HG03432 (cell line): Measurements from ENCODE around the gene SNAP47.

ENCODE experiments used
- ATAC-seq: cut with Tn5 transposase; IDR thresholded peaks from one replicate; pipeline ENCODE4 v1.9.1; 2021; ENCODE audit warnings: mild to moderate bottlenecking, moderate library complexity; ENCODE audit not compliant: unreplicated experiment

SNAP47 gene

DNA sequence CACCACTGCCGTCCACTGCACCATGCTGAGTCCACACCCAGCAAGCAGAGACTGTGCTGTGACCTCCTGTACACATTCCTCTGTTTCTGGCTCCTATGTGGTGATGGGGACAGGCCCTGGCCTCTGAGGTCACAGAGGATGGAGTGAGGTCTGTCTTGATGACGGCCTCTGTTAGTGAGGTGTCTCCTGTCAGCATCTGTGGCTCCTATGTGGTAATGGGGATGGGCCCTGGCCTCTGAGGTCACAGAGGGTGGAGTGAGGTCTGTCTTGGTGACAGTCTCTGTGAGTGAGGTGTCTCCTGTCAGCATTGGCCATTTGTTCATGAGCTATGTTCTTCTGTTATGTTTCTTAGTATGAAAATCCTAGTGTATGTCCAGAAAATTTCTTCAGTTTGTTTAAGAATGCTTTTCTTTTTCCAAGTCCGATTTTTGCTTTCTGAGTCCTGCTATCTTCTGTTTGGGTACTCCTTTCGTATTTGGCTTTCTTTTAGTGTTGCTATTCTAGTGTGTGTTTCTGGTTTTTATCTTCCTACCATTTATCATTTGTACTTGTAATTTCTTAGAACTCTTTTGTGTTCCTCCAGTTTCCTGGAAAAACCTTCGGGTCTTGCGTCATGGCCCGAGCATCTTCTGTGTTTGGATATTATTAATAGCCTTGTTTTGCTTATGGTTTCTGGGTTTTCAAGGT is 13.4 kb downstream of the SNAP47 start:
- no peak for ATAC-seq

DNA sequence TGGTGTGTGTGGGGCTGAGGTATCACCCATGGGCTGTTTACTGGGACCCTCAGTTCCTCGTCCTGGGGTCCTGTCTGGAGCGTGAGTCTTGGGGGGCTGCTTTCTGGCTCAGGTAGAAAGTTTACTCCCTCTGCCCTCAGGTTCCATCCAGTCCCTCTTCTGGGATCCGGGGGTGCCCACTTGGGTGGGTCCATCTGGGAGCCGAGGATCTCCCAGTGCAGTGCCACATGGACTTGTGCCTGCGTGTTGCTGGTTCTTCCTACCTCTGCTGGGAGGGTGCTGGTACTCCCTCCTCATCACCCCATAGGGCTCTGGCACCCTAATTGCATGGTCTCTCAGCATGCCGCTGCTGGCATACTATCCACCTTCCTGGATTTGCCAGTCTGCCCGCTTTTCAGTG is 14.0 kb downstream of the SNAP47 start:
- ATAC-seq: no peak

DNA sequence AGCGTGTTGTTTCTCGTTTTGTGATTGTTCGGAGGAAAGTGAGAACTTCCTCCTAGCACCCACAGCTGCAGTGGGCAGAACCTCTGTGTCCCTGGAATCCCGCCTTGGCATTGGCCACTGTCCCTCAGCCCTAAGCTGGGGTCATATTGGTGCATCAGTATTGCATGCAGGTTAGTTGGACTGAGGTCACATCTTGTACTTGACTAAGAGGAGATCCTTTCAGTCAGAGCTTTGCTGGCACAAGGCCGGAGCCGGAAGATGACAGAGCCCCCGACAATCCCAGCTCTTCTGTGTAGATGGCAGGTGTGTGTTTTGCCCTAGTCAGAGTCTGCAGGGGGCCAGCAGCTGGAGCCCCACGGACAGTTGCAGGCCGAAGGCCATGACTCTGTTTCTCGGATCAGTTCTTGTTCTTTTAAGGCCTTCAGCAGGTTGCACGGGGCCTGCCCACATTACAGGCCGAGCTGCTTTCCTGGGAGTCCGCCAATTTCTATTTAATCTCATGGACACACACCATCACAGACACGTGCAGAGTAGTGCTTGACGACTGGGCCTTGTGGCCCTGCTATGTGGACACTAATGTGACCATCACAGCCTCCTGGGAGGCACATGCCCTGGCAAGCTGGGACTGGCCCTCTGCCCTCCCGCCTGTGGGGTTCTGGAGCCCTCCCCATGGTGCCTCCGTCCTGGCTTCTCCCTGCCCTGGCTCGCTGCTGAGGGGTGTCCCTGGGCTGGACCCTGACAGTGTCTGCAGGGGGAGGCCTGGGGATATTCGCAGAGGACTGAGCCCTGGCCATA is 14.9 kb downstream of the SNAP47 start:
- ATAC-seq: no peak

DNA sequence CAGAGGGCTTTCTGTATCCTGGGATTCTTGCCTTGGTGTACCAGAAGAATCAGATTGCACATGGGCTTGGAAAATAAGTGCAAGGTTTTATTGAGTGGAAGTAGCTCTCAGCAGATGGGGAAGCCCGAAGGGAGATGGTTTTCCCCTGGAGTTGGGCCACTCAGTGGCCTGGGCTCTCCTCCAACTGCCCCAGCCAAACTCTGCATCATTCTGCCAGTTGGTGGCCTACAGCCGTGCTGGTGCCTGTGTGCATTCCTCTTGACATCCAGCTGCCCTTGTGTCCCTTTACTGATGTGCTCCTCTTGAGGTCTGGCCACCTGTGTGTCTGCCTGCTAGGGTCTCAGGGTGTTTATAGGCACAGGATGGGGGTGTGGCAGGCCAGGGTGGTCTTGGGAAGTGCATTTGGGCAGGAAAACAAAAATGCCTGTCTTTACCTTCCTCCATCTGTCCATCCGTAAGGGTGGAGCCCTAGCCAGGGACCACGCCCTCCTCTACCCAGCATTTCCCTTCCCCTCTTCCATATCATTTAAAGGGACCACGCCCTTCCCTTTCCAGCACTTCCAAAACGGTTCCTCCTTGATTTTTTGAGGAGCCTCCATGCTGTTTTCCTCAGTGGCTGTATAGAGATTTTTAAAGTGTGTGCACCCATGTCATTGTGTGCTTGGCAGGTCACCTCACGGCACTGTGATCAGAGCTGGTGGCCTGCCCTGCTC is 18.9 kb downstream of the SNAP47 start:
- ATAC-seq: no peak

DNA sequence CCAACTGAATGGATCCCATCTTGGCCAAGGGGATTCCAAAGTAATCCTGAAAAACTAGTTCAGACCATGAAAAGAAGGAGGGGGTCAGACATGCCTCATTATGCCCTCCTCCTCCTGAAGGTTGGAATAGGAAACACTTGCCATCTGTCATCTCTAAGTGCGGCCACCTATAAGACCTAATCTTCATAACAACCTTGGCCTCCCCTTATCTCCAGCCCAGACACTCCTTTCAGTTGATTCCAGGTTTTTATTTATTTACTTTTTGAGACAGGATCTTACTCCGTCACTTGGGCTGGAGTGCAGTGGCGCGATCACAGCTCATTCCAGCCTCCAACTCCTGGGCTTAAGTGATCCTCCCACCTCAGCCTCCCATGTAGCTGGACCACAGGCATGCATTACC is 19.7 kb downstream of the SNAP47 start:
- no peak for ATAC-seq

DNA sequence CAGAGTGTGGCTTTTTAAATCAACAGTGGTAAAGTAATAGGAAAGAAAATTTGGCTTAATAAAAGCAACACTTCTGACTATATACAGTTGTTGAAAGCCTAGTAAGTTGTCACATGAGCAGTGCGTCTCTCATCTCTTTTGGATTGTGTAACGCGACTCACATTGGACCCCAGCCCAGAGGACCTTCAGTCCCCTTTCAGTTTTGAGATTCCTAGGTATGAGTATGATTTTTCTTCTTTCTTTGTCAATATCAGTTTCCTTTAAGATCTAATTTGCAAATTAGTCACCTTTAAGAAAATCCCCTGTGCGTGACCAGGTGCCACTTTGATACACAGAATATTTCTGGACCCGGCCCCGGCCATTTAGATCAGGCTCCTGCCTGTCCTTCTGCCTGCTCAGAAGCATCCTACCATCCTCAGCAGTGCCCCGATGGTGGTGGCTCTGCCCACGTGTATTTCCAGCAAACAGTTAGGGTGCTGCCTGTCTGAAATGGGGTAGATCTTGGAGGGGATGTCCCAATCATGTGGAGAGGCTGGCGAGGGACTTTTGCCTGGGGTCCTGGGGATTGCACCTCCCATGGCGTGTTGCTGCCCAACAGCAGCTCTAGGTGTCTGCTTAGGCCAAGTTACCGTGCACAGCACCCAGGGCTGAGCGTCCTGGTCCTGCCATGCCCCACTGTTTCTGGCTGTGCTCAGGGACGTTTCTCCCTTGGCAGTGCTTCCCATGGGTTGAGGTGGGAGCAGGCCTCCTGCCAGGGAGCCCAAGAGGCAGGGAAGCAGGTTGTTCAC is 21.1 kb downstream of the SNAP47 start:
- peak; percentile 39 for ATAC-seq

DNA sequence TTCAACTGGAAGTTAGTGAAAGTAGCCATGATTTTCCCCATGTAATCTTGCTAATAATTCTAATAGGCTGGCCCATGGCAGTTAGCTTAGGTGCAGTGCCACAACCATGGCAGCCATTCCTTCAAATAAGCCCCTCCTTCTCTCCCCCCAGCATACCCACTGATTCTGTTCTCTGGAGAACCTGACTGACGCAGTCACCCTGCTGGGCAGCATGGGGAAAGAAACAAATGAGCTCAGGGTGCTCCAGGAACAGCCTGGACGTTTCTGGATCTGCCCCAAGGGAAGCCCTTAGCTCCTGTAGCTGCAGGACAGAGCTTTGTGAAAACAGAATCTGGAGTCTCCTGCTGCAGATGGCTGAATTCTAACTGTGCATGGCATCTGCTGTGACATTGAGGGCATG is 22.5 kb downstream of the SNAP47 start:
- ATAC-seq: no peak

DNA sequence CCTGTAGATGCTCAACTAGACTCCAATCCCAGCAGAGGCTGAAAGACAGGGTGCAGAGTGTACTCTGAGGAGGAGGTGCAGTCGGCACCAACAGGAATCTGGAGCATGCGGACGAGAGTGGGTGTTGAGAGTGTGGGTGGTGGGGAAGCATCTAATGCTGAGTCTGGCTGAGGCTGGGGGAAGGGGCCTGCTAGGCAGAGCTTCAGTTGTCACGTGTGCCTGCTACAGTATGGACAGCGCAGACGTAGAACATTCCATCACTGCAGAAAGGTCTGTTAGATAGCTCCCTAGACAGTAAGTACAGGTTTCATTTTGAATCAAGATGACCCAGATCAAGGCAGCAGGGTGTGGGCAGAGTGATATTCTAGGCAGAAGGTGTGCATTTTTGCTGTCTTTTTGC is 23.1 kb downstream of the SNAP47 start:
- peak; percentile 62 for ATAC-seq

DNA sequence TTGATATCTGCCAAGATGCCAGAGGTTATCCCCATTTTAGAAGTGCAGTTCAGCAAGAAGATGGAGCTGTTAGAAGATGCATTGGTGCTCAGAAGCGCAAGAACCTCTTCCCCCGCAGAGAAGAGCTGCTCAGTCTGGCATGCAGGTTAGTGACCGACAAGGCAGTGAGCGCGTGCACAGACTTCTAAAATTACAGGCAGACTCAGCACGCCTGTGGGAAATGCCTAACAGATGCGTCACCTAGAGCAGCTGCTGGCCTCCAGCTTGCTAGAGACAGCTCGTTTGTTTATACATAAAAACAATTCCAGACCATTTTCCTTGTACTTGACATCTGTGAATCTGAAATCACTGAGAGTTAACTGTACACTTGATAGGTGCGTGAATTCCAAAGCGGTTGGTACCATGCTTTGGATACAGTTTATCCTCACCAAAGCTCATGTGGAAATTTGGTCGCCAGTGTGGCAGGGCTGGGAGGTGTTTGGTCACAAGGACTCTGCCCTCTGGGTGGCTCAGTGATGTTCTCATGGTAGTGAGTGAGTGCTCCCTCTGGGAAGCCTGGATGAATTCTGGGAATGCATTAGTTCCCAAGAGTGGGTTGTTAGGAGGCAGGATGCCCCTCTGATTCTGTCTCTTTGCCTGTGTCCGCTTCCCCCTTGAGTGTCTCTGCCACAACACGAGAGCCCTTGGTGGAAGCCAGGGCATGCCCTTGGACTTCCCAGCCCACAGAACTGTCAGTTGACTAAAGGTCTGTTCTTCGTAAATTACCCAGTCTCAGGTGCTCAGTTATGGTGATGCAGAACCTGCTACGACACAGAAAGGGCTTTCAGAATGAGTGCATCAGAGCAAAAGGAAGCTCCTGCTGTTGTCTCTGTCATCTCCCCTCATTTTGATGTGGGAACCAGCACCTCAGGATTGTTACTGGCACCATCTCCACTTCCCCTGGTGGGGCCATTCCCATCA is 24.4 kb downstream of the SNAP47 start:
- ATAC-seq: no peak

DNA sequence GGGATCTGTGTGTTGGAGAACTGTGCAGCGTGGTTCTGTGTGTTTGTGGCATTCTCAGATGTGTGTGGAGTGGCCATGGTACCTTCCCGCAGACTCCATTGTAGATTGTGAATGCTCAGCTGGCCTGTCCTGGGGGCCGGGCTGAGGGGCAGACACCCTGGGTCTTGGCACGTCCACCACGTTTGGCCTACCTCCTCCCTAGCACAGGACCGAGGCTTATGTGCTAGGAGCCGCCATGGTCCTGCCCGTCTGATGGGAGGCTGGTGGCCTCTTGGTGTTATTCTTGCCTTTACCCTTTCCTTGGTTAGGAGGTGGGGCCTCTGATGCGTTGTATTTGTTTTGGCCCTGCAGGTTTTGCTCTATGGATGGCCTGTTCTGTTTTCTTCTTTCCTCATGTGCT is 25.1 kb downstream of the SNAP47 start:
- ATAC-seq: no peak

DNA sequence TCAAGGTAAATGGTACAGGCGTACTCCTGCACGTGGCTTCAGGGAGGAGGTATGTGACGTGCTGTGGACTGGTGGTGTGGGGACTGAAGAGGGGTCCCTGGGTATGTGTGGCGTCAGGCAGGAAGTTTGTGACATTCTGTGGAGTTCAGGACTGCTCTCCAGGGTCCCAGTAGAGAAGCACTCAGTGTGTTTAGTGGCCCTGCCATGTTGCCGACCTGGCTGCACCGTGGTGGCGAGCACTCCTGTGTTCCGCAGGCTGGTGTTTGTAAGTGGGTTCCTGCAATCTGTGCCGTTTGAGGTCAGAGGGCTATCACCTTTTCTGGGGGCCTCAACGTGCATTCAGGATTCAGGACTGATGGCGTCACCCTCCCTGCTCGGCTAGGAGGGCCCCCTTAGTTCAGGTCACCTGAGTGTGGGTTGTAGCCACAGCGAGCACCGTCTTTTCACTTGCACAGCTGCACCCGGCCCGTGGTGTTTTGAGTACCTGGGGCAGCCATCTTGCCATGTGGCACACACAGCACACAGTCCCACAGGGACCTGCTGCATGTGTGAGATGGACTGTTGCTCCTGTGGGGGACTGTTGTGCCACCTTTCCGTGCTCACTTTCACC is 26.5 kb downstream of the SNAP47 start:
- no peak for ATAC-seq

DNA sequence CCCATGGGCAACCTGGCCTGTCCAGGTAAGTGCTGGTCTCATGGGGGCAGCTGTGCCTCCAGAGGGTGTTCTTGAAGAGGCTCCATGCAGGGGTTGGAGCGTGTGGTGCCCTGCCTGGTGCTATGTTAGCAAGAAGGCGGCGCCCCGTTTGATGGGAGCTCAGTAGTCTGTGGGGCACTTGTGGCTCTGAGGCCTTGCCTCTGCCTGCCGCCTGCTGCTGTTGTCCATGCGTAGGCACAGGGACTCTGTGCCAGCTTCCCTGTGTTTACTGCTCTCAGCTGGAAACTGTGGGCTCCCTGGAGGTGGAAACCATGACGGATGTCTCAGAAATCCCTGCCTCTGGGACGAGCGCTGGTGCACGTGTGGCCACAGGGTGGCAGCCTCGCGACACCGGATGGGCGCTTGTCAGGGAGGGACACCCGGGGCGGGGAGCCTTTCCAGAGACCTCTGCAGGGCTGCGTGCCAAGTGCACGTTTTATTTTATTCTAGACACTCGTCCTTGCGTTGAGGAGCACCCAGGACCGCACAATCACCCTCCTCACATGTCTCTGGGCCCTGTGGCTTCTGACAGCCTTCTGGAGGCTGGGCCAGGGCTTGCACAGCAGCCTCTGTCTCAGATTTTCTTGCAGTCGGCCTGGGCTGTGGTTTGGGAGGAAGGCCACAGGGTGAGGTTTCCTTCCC is 27.1 kb downstream of the SNAP47 start:
- peak; percentile 85 for ATAC-seq

DNA sequence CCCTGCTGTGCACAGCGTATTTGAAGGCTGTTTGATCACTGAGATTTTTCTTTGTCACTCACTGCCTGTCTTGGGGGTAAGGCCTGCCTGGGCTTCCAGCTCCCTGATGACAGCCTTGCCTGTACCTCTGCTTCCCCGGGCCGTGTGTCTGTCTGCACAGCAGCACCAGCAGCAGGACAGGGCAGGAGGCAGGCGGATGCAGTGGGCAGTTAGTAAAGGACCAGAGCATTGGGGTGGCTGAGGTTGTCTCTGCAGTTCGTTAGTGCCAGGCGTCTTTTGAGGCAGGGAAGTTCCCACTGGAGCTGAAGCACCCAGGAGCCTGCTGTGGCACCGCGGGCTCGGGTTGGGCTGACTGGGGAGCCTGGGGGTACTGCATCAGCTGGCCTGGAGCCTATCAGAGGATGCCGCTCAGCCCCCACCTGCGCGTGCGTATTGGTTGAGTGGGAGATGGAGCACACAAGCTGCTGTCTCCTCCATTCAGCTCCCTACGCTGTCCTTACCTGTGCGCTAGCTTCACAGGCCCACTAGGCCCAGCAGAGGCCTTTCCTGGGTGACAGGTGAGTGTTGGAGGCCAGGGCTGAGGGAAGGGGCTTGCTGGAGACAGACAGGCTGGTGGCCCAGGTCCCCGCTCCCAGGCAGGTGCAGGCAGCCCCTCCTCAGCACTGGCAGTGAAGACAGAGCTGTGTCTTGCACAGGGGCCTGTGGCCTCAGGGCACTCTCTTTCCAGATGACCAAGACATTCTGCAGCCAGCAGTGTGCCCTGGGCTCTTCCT is 28.2 kb downstream of the SNAP47 start:
- ATAC-seq: no peak

DNA sequence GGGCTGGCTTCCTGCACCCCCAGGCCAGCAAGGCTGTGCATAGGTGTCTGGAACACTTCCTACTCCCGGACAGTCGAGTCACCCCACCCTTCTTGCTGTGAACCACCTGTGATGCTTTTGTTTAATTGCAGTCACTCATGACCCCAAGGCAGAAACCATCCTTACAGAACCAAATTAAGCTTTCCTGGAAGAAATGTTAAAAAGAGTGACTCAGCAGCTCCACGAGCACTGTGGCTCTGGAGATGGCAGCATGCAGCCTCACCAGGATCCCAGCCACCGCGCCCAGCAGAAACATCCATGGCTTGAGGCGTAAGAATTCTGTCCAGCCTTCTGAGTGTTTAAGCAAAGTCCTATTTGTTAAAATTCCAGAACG is 28.8 kb downstream of the SNAP47 start:
- ATAC-seq: no peak

DNA sequence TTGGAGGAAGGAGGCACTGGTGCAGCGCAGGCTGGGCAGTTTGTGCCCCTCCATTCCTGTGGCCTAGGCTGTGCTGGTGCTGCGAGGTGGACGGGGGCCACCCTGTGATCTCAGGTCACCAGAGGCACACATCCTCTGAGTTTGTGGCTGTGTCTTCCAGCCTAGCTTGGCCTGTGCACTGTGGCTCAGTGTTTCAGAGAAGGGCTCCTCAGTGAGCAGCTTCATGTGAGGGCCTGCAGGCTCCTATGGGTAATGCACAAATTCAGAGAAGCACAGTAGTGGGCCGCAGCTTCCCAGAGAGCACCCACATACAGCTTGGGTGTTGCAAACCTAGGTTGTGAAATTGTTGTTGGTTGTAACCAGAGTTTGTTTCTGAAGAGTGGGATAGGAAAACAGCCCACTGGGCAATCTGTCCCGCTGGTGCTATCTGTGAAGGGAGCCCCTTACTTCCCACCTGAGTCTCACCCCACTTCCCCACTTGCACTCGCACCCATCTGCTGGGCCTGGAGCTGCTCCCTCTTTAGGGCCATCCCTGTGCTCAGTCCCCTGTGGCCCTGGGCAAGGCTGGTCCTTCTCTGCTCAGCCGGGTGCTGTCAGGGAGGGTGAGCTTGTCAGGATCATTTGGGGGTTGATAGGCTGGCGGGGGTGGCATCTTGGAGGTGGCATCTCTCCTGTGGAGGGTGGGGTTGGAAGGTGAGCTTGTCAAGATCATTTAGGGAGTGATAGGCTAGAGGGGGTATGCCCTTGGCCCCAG is 30.2 kb downstream of the SNAP47 start:
- no peak for ATAC-seq

DNA sequence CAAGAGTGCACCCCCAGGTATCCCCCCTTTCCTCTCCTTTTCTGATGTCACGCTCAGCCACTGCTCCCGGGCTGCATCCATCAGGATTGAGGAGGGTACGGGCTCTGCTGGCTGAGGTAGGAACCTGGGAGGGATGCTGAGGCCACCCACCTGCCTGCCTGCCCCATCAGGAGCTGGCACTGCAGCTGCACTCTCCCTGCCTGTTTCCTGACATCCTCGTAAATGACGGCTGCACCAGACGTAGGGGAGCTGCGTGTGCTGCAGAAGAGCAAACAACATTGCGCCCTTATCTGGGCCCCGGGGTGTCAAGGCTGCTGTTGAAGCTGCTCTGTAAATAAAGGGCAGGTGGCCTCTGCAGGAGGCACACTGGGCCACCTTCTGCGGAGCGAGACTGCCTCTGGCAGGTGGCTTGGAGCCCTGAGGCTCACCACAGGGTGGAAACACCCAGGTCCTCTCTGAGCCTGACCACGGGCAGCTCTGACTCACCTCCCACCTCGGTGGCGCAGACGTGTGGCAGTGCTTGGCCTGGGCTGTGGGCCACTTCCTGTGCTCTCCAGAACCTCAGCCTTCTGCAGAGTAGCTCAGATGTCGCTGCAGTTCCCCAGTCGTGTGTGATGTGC is 30.9 kb downstream of the SNAP47 start:
- no peak for ATAC-seq

DNA sequence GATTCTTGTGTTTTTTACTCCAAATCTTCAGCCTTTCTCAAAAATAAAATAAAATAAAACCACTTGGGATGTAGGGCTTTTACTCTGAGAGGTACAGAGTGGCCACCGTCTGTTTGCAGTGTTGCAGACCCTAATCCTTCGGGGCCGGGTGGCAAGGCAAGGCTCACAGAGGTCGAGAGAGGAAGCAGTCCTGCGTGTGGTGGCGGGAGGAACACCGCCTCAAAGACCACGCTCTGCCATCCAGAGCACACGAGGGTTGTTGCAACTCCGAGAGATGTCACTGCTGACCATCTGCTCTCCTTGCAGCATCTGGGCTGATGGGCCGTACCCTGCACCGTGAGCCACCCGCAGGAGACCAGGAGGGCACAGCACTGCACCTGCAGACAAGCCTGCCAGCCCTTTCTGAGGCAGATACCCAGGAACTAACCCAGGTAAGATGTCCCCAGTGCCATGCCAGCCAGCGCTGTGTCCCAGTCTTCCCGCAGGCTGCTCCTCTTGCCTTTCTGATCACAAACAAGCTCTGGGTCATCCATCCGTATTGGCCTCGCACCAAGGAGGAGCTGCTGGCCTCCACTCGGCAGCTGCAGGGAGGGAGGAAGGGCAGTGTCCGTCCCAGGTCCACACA is 31.5 kb downstream of the SNAP47 start:
- ATAC-seq: no peak
